CD4-positive, alpha-beta T cell treated with Interleukin-21 for 1 hour (primary cell): ENCODE measurements around the gene LENG8.
"Not testable (repeated sequence)": the region's sequence is repeated elsewhere in the genome, so short reads cannot be mapped to it uniquely, and the experiment has no call there.

Experiments
- DNase-seq: peaks from one replicate; pipeline ENCODE4 v3.0.0-alpha.2; 2020

LENG8 gene

GRCh38 chr19:54462655-54463530 is 13.9 kb downstream of the LENG8 start:
- peak; percentile 70 for DNase-seq

DNA sequence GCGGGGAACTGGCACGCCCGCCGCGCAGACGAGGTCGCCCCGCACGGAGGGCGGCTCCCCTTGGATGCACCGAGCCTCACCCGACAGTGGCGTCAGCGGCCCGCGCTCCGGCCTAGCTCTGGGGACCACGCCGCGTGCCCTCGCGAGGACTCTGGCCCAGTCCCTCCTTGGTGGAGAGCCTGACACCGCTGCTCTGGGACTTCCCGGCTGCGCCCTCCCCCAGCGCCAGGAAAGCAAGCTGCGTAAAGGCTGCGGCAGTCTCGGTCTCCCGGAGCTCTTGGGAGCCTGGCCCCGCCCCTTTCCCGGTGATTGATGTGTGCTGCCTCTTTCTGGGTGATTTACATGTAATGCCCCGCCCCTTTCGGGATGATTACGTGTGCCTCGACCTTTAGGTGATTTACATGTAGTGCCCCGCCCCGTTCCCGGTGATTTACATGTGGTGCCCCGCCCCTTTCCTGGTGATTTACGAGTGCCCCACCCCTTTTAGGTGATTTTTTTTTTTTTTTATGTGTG is 14.6 kb downstream of the LENG8 start, which contains the start of gene LENG9:
Gene LENG9, minus strand, starts transcription at position 248 of the 513 bp plus-strand sequence. CDS start 252 bp downstream, outside the sequence.
- DNase-seq: peak; percentile 97

DNA sequence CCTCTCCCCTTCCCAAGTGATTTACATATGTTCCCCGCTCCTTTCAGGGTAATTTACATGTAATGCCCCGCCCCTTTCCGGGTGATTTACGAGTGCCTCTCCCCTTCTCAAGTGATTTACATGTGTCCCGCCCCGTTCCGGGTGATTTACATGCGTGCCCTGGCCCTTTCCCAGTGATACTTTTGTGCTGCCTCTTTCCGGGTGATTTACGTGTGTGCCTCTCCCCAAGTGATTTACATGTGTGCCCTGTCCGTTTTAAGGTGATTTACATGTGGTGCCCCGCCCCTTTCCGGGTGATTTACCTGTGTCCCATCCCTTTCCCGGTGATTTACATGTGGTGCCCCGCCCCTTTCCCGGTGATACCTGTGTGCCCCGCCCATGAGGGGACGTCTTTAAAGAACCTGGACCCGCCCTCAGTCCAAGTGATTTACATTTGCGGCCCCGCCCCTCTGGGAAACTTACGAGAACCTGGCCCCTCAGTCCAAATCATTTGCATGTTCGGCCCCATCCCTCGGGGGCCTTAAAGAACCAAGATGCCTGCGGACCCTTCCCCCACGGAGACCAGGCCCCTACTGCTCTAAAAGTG is 15.1 kb downstream of the LENG8 start:
- peak; percentile 92 for DNase-seq

DNA sequence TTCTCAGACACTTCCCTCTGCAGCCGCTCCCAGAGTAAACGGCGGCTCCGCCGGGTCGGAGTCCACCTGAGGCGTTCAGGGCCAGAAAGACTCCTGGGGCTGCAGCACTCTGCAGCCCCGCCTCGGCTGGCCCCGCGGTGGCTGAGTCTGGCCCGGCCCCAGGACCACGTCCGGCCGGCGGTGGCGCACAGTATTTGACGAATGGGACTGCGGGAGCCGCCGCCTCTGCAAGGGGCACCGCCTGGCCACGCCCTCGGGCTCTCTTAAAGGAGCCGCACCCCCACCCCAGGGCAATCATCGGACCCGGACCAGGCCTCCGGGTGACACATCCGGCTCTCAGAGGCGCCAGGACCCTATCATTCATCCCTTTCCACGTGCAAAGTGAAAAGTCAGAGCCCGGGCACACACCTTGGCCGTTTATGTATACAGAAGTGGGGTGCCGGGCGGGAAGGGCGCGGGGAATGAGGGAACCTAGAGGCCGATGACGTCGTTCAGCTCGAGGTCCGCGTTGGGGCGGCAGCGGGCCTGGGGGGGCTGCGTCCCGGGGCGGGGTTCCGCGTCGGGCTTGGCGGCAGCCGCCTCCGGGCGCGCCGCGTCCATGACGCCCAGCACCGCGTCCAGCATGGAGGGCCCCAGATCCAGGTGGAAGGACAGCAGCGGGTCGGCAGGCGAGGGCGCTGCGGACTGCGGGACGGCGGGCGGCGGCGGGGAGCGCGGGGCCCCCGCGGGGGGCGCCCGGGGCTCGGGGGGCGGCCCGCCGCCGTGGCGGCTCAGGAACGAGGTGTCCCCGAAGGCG is 15.8 kb downstream of the LENG8 start:
- peak; percentile 78 for DNase-seq

DNA sequence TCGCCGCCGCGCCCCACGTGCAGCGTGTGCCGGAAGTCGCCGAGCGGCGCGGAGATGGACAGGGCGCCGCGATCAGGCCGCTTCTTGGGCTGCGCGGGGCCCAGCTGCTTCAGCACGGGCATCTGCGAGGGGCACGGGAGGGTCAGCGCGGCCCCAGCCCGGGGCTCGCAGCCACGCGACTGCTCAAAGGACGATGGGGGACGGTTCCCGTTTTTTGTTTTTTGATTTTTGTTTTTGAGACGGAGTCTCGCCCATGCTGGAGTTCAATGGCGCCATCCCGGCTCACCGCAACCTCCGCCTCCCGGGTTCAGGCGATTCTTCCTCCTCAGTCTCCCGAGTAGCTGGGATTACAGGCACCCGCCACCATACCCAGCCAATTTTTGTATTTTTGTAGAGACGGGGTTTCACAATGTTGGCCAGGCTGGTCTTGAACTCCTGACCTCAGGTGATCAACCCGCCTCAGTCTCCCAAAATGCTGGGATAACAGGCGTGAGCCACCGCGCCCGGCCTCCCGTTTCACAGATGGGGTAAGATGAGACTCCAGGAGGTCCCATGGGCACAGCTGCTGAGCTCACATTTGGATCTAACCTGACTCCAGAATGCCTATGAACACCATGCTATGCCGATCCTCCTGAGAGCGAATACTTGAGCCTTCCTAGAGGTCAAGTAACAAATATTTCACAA is 16.6 kb downstream of the LENG8 start:
- DNase-seq: no peak

DNA sequence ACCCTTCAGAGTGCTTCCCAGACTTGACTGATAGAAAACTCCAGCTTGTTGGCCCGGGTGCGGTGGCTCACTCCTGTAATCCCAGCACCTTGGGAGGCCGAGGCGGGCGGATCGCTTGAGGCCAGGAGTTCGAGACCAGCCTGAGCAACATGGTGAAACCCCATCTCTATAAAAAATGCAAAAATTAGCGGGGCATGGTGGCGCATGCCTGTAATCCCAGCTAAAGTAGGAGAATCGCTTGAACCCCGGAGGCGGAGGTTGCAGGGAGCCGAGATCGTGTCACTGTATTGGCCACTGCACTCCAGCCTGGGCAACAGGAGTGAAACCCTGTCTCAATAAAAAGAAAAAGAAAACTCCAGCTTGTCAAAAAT is 17.1 kb downstream of the LENG8 start:
- DNase-seq: not testable (repeated sequence)

DNA sequence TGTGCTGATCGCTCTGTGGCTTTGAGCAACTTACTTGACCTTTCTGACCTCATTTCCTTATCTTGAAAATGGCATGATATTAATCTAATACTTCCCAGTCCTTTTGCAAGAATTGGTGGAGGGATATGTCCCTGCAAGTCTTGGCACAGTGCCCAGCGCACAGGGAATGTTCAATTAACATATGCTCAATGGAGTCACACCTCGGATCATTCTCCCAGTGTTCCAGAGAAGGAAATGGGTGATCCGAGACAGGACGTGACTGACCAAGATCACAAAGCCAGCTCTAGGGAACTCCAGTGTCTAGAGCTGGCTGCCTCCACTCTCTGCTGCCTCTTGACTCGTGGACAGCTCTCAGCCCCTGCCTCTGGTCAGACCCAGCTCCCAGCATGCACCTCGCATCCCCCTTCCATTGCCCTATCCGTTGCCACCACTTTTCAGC is 20.5 kb downstream of the LENG8 start:
- DNase-seq: no peak

- no peak for DNase-seq
These were observed 21.4 kb downstream of the LENG8 start for GRCh38 chr19:54470276-54470887.

- no peak for DNase-seq
These were observed 22.2 kb downstream of the LENG8 start for GRCh38 chr19:54470991-54471782.

DNA sequence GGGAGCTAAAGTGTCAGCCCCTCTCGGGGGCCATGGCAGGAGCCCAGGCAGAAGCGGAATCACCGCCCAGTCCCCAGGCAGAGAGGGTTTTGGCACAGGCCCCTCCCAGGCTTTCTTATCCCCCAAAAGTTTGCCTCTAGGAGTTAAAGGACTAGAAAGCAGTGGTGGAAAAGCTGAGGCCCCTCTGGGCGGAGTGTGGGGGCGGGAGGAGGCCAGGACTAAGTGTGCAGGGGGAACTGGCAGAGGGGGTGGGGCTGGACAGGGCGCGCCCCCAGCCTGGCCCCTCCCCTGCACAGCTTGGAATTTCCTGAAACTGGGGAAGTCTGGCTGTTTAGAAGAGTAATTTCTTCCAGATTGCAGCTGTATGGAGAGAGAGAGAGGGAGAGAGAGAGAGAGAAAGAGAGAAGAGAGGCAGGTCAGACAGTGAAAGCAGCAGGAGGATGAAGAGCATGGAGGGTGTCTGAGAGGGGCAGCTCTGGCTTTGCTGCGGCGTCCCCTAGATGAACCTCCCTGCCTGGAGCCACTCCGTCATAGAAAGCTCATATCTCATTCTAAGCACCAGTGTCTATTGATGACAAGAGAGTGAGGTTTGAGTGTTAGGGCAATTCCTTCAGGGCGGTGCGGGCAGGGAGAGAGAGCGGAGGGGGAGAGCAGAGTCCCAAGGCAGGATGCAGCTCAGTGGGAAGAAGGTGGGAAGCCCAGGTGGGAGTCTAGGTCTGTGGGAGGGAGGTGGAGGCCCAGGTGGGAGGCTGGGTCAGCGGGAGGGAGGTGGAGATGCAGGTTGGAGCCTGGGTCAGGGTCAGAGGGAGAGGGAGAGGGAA is 24.3 kb downstream of the LENG8 start, which contains the start of gene CDC42EP5:
Gene CDC42EP5, minus strand, starts transcription at position 226 of the 821 bp plus-strand sequence. CDS start 7,749 bp downstream, outside the sequence.
- no peak for DNase-seq

- DNase-seq: no peak
These were observed 24.9 kb downstream of the LENG8 start for GRCh38 chr19:54473892-54474372.

DNA sequence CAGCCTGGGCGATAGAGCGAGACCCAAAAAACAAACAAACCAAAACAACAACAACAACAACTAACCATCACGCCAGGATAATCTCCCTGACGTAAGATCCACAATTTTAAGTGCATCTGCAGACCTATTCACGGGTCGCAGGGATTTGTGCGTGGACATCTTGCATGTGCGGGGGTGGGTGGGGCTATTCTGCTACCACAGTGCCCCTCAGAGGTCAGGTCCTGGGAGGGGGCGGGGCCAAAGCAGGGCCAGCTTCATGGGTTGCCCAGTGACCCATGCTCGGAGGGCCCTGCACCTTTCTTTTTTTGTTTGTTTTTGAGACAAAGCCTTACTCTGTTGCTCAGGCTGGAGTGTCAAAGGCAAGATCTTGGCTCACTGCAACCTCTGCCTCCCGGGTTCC is 26.7 kb downstream of the LENG8 start:
- DNase-seq: no peak

DNA sequence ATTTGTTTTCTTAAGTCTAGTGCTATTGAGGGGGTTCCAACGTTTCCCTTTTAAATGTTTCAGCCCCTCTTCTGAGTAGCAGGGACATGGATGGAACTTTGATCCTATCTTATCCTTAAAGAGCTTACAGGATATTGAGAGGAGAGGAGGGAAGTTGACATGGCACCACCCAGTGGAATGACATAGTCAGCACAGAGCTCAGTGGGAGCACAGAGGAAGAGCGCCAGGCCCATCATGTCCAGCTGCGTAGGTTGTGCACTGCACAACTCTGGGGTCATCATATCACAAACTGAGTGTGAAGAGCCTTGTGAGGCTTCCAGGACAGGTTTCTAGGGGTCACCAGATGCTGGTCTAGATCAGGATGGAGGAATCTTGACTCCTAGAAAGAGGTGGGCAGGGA is 28.7 kb downstream of the LENG8 start:
- DNase-seq: no peak

DNA sequence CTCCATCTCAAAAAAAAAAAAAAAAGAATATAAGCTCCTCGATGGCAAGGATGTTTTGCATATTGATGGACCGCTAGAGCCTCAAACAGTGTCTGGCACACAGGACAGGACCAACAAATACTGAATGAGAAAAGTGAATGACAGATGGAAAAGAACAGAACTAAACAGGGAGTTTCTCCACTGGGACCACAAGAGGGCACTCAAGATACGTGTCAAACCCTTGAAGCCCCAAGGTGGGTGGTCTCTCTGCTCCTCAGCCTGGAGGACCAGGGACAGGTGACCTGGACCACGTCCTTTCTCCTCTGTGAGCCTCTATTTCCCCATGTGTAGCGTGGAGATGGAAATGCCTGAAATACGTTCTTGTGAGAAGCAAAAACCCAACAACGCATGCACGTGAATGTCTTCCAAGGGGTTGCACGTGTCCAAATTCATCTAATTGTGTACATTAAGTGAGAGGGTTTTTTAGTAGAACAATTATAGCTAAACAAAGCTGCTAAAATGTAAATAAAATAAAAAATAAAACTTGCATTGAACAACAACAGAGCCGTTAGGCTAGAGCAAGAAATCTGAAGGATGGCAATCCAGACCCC is 29.8 kb downstream of the LENG8 start:
- peak; percentile 48 for DNase-seq

DNA sequence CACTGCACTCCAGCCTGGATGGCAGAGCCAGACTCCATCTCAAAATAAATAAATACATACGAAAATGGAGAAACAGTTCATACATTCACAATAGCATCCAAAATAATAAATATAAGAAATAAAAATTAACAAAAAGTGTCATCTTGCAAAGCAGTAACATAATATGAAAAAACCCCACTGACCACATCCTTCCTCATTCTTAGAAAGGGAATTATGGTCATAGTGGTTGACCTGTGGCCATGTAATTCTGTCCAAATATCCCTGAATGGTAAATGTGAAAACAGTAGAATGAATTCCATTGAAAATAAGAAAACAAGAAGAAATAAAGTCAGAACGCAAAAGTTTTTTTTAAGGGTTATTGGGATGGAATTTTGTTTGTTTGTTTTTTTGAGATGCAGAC is 31.1 kb downstream of the LENG8 start:
- DNase-seq: no peak

DNA sequence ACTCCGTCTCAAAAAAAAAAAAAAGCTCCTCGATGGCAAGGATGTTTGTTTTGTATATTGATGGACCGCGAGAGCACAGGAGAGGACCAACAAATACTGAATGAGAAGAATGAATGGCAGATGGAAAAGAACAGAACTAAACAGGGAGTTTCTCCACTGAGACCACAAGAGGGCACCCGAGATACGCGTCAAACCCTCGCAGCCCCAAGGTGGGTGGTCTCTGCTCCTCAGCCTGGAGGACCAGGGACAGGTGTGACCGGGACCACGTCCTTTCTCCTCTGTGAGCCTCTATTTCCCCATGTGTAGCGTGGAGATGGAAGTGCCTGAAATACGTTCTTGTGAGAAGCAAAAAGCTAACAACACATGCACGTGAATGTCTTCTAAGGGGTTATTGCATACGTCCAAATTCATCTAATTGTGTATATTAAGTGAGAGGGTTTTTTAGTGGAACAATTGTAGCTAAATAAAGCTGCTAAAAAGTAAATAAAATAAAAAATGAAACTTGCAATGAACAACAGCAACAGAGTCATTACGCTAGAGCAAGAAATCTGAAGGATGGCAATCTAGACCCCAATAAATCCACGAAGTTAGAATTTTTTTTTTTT is 32.4 kb downstream of the LENG8 start:
- peak; percentile 42 for DNase-seq

DNA sequence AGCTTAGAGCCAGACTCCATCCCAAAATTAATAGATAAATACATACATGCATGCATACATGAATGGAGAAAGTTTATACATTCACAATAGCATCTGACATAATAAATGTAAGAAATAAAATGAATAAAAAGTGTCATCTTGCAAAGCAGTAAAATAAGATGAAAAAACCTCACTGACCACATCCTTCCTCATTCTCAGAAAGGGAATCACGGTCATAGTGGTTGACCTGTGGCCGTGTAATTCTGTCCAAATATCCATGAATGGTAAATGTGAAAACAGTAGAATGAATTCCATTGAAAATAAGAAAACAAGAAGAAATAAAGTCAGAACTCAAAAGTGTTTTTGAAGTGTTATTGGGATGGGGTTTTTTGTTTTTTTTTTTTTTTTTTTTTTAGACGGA is 33.9 kb downstream of the LENG8 start:
- DNase-seq: no peak

GRCh38 chr19:54484451-54484850 is 35.5 kb downstream of the LENG8 start:
- DNase-seq: no peak

GRCh38 chr19:54485851-54486250 is 36.9 kb downstream of the LENG8 start:
- DNase-seq: no peak
